EH (cell line): ENCODE data around the gene KCNC1.

Experiments used
- DNase-seq: peaks from one replicate; pipeline ENCODE4 v3.0.0-alpha.2; 2015; ENCODE audit warnings: low read depth

Gene KCNC1

GRCh38 chr11:17753153-17753552 lies 18.6 kb downstream of the KCNC1 start:
- DNase-seq: no peak

- no peak for DNase-seq
Measured at GRCh38 chr11:17753641-17754040, 19.1 kb downstream of the KCNC1 start.

GRCh38 chr11:17755891-17756290 lies 21.3 kb downstream of the KCNC1 start:
- no peak for DNase-seq

- DNase-seq: peak; percentile 40
Measured at GRCh38 chr11:17760102-17761029, 25.8 kb downstream of the KCNC1 start.

- DNase-seq: no peak
Measured at GRCh38 chr11:17762309-17762974, 27.9 kb downstream of the KCNC1 start.

GRCh38 chr11:17763244-17763643 lies 28.7 kb downstream of the KCNC1 start:
- DNase-seq: no peak

GRCh38 chr11:17763703-17764102 lies 29.1 kb downstream of the KCNC1 start:
- DNase-seq: no peak

GRCh38 chr11:17764446-17765218 lies 30.1 kb downstream of the KCNC1 start:
- no peak for DNase-seq

GRCh38 chr11:17765356-17766072 lies 30.9 kb downstream of the KCNC1 start:
- DNase-seq: peak; percentile 5

- no peak for DNase-seq
Measured at GRCh38 chr11:17766073-17766359, 31.4 kb downstream of the KCNC1 start.

- DNase-seq: no peak
Measured at GRCh38 chr11:17766590-17766989, 32.0 kb downstream of the KCNC1 start.

- no peak for DNase-seq
Measured at GRCh38 chr11:17767301-17767885, 32.8 kb downstream of the KCNC1 start.

- no peak for DNase-seq
Measured at GRCh38 chr11:17767914-17768313, 33.3 kb downstream of the KCNC1 start.

GRCh38 chr11:17768547-17768946 lies 34.0 kb downstream of the KCNC1 start:
- no peak for DNase-seq

- no peak for DNase-seq
Measured at GRCh38 chr11:17769218-17769617, 34.6 kb downstream of the KCNC1 start.

GRCh38 chr11:17770048-17770652 lies 35.6 kb downstream of the KCNC1 start:
- DNase-seq: no peak

GRCh38 chr11:17770917-17771316 lies 36.3 kb downstream of the KCNC1 start:
- DNase-seq: no peak

GRCh38 chr11:17771415-17771814 lies 36.8 kb downstream of the KCNC1 start:
- no peak for DNase-seq

- no peak for DNase-seq
Measured at GRCh38 chr11:17771841-17772401, 37.3 kb downstream of the KCNC1 start.

- no peak for DNase-seq
Measured at GRCh38 chr11:17772704-17773600, 38.4 kb downstream of the KCNC1 start.
